Measurements from ENCODE around the gene NFIX.

The NFIX gene

GRCh38 chr19:13033819-13034611 lies 38.7 kb downstream of the NFIX start:
- in situ Hi-C loops (cut with HindIII; ENCODE audit: low sequenced_read_pairs), result no loop called here

- in situ Hi-C loops (cut with HindIII; ENCODE audit: low sequenced_read_pairs), result loop anchor here (5.0 kb wide), 1 partner anchor 48 kb away; no protein-coding TSS in a partner anchor
Measured at GRCh38 chr19:13034636-13035035, 39.4 kb downstream of the NFIX start.

GRCh38 chr19:13035820-13036365 lies 40.6 kb downstream of the NFIX start:
- in situ Hi-C loops (cut with HindIII; ENCODE audit: low sequenced_read_pairs), result loop anchor here (5.0 kb wide), 1 partner anchor 46 kb away; no protein-coding TSS in a partner anchor

GRCh38 chr19:13036366-13036976 lies 41.2 kb downstream of the NFIX start:
- in situ Hi-C loops (cut with HindIII; ENCODE audit: low sequenced_read_pairs), result loop anchor here (5.0 kb wide), 1 partner anchor 46 kb away; no protein-coding TSS in a partner anchor

- in situ Hi-C loops (cut with HindIII; ENCODE audit: low sequenced_read_pairs), result loop anchor here (5.0 kb wide), 1 partner anchor 45 kb away; no protein-coding TSS in a partner anchor
Measured at GRCh38 chr19:13037161-13037560, 41.9 kb downstream of the NFIX start.

- in situ Hi-C loops (cut with HindIII; ENCODE audit: low sequenced_read_pairs), result loop anchor here (5.0 kb wide), 1 partner anchor 45 kb away; no protein-coding TSS in a partner anchor
Measured at GRCh38 chr19:13037731-13038130, 42.5 kb downstream of the NFIX start.

GRCh38 chr19:13038306-13039210 lies 43.3 kb downstream of the NFIX start:
- in situ Hi-C loops (cut with HindIII; ENCODE audit: low sequenced_read_pairs), result loop anchor here (5.0 kb wide), 1 partner anchor 44 kb away; no protein-coding TSS in a partner anchor

- in situ Hi-C loops (cut with HindIII; ENCODE audit: low sequenced_read_pairs), result loop anchor here (5.0 kb wide), 1 partner anchor 43 kb away; no protein-coding TSS in a partner anchor
Measured at GRCh38 chr19:13039211-13039789, 44.0 kb downstream of the NFIX start.

GRCh38 chr19:13040232-13040947 lies 45.1 kb downstream of the NFIX start:
- in situ Hi-C loops (cut with HindIII; ENCODE audit: low sequenced_read_pairs), result no loop called here

GRCh38 chr19:13040948-13041292 lies 45.6 kb downstream of the NFIX start:
- in situ Hi-C loops (cut with HindIII; ENCODE audit: low sequenced_read_pairs), result no loop called here

- in situ Hi-C loops (cut with HindIII; ENCODE audit: low sequenced_read_pairs), result no loop called here
Measured at GRCh38 chr19:13042443-13043130, 47.3 kb downstream of the NFIX start.

GRCh38 chr19:13043285-13043684 lies 48.0 kb downstream of the NFIX start:
- in situ Hi-C loops (cut with HindIII; ENCODE audit: low sequenced_read_pairs), result no loop called here

- in situ Hi-C loops (cut with HindIII; ENCODE audit: low sequenced_read_pairs), result no loop called here
Measured at GRCh38 chr19:13044231-13044836, 49.1 kb downstream of the NFIX start.

GRCh38 chr19:13045812-13046211 lies 50.5 kb downstream of the NFIX start:
- in situ Hi-C loops (cut with HindIII; ENCODE audit: low sequenced_read_pairs), result no loop called here

- in situ Hi-C loops (cut with HindIII; ENCODE audit: low sequenced_read_pairs), result no loop called here
Measured at GRCh38 chr19:13047374-13047773, 52.1 kb downstream of the NFIX start.

- in situ Hi-C loops (cut with HindIII; ENCODE audit: low sequenced_read_pairs), result no loop called here
Measured at GRCh38 chr19:13050274-13050673, 55.0 kb downstream of the NFIX start.

- in situ Hi-C loops (cut with HindIII; ENCODE audit: low sequenced_read_pairs), result no loop called here
Measured at GRCh38 chr19:13051557-13052165, 56.4 kb downstream of the NFIX start.

- in situ Hi-C loops (cut with HindIII; ENCODE audit: low sequenced_read_pairs), result no loop called here
Measured at GRCh38 chr19:13052447-13053175, 57.3 kb downstream of the NFIX start.
